Cardiac muscle cell (in vitro differentiated cells and primary cell): ENCODE data around the gene DCBLD2. TPM values are rescaled to one million over a fixed set of nuclear protein-coding genes. Genes with fewer than 3 reads are reported as not detected.
A peak's percentile ranks its signal among the peaks of the same experiment; 100 is the strongest.

ENCODE experiments used
- DNase-seq, 2 donors: peaks; one replicate each; pipeline versions ENCODE4 v3.0.0 to v3.0.0-alpha.2; 2010 to 2017; ENCODE audit warnings: low read depth in 1 of 2, low spot score in 1 of 2
- H3K27ac ChIP-seq: fragments of 200-600 bp; sonication (generic); 2 replicates; pipeline ENCODE4 v1.5.1; 2016
- H3K27me3 ChIP-seq: fragments of 200-600 bp; sonication (generic); 2 replicates; pipeline ENCODE4 v1.6.0; 2016; ENCODE audit warnings: control low read depth
- H3K36me3 ChIP-seq: fragments of 200-600 bp; sonication (generic); 2 replicates; pipeline ENCODE4 v1.5.1; 2016; ENCODE audit warnings: control low read depth
- H3K4me1 ChIP-seq: fragments of 200-600 bp; sonication (generic); 2 replicates; pipeline ENCODE4 v1.8.1; 2017; ENCODE audit warnings: low read depth, mild to moderate bottlenecking, mixed run types
- H3K4me3 ChIP-seq: fragments of 200-600 bp; sonication (generic); 2 replicates; pipeline ENCODE4 v1.5.1; 2016; ENCODE audit warnings: mild to moderate bottlenecking
- H3K9me3 ChIP-seq: fragments of 200-600 bp; sonication (generic); 2 replicates; pipeline ENCODE4 v1.5.1; 2017; ENCODE audit warnings: low read depth, mild to moderate bottlenecking, control low read depth
- polyA plus RNA-seq: library from polyadenylated mRNA; unstranded; fragments of >200 nt; fragmentation: Nextera tagmentation; extraction: Ambion mirVana; gene quantifications from 2 replicates; pipeline ENCODE4 v1.2.1, GENCODE V29; 2016
- total RNA-seq: library from RNA; depleted of rRNA; stranded (reverse); fragments of >200 nt; gene quantifications from 2 replicates; pipeline ENCODE4 v1.2.3, GENCODE V29; 2016
- TF ChIP-seq, protein P1 (sequence below): IDR thresholded peaks from 2 replicates; pipeline ENCODE4 v1.5.1; 2012; ENCODE audit warnings: low read depth, mild to moderate bottlenecking, low read length

The DCBLD2 gene
- total and polyA plus RNA-seq, 2 experiments from 2014 or later = 47.6 to 53.9 TPM

DNA sequence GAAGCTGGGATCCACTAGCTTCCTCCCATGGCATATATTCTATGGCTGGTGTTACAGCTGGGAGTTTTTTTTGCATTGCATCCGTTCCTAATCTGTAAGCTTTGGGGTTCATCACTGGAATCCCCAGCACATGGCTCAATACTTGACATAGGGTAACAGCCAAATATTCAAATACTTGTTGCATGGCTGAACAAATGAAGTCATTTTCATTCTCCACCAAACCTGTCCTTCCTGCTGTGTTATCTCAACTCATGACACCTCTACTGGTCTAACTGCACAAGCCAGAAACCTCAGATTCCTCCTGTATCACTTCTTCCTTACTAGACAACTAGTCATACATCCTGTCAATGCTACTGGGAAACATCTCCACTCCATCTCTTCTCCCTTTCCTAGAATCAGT is 95.0 kb downstream of the DCBLD2 start:
- H3K27ac ChIP-seq = no peak overlapping the region
- H3K9me3 ChIP-seq = no peaks in the 10 kb centered on the region
- TF ChIP-seq, protein P1, sequence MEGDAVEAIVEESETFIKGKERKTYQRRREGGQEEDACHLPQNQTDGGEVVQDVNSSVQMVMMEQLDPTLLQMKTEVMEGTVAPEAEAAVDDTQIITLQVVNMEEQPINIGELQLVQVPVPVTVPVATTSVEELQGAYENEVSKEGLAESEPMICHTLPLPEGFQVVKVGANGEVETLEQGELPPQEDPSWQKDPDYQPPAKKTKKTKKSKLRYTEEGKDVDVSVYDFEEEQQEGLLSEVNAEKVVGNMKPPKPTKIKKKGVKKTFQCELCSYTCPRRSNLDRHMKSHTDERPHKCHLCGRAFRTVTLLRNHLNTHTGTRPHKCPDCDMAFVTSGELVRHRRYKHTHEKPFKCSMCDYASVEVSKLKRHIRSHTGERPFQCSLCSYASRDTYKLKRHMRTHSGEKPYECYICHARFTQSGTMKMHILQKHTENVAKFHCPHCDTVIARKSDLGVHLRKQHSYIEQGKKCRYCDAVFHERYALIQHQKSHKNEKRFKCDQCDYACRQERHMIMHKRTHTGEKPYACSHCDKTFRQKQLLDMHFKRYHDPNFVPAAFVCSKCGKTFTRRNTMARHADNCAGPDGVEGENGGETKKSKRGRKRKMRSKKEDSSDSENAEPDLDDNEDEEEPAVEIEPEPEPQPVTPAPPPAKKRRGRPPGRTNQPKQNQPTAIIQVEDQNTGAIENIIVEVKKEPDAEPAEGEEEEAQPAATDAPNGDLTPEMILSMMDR = no peak
- no peaks in the 10 kb centered on the region for H3K4me1 ChIP-seq
- no peaks in the 10 kb centered on the region for H3K27me3 ChIP-seq
- no peak overlapping the region for H3K4me3 ChIP-seq
- peak in 1 of 2 donors; percentile 27 for DNase-seq
- H3K36me3 ChIP-seq = peaks cover 37% of the 10 kb centered on the region

DNA sequence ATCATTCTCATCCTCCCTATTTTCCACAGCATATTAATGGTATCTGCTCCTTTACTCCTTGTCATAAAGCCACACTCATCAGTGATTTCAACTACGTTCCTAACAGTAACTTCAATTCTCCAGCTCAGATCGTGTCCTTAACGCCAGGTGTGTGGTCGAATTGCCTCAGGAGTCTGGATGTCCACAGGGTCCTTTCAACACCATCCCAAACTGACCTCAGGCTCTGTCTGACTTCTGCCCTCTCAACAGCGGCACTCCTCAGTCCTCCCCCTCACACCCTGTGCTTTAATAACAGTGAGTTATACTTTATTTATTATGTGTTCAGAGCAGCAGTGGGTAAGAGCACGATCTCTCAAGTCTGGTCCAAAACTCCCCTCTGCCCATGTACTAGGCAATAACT is 95.9 kb downstream of the DCBLD2 start:
- no peaks in the 10 kb centered on the region for H3K9me3 ChIP-seq
- H3K36me3 ChIP-seq = peaks cover 35% of the 10 kb centered on the region
- DNase-seq = no peak
- H3K4me3 ChIP-seq = no peak overlapping the region
- H3K27me3 ChIP-seq = no peaks in the 10 kb centered on the region
- no peaks in the 10 kb centered on the region for H3K4me1 ChIP-seq
- TF ChIP-seq, protein P1 = no peak
- no peak overlapping the region for H3K27ac ChIP-seq

DNA sequence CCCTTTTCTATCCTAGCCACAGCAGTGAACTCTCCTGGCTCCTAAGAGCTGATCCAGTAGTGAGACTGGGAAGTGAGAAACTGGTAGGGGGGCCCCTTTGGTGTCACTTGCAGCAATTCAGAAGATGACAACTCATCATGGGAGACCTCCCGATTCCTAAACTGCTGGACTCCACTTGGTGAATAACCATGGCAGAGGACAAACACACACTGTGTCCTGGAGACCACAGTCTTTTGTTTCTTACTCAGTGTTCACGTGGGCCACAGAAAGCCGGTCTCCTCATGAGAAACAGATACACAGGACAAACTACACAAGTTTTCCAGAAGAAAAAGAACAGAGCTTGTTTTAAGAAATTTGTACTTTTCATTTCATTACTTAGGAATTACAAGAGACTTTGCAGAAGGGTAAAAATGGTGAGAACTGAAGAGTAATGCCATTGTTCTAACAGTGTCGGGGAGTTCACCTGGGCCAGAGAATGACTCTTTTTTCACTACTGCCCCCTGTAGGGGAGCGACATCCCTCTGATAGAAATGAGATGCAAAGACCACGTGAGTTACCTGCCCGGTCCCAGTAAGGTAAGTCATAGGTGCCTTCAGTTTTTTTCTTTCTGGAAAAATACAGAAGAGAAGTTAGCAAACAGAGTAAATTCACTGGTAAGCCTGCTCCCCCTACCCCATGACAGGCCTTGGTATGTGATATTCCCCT is 100.3 kb downstream of the DCBLD2 start:
- Histone ChIP-seq H3K27me3 (no peaks in the 10 kb centered on the region), H3K4me1 (no peaks in the 10 kb centered on the region), H3K36me3 (peaks cover 29% of the 10 kb centered on the region), H3K4me3 (no peak overlapping the region), H3K9me3 (no peaks in the 10 kb centered on the region), H3K27ac (no peak overlapping the region)
- TF ChIP-seq, protein P1 = peak; percentile 16
- no peak for DNase-seq

DNA sequence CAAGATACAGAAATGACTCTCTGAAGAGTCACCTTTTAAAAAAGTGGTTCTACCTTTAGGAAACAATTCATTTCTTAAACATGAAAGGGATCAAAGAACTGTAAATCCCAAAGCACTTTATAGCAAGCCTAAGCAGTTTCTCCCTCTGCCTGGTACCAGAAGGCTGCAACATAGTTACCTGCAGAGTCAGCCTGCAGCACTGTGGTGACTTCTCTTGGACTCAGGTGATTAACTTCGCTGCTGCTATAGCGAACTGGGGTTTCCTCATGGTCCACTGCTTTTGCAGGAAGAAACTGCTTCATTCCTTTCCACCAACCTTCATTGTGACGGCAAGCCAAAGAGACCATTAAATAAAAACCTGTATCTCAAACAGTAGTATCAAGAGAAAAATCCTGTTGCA is 101.1 kb downstream of the DCBLD2 start:
- Histone ChIP-seq H3K9me3 (no peaks in the 10 kb centered on the region), H3K4me3 (no peak overlapping the region), H3K27me3 (no peaks in the 10 kb centered on the region), H3K27ac (peak overlapping the region; percentile 26), H3K4me1 (no peaks in the 10 kb centered on the region), H3K36me3 (peaks cover 26% of the 10 kb centered on the region)
- TF ChIP-seq, protein P1 = no peak
- no peak for DNase-seq

DNA sequence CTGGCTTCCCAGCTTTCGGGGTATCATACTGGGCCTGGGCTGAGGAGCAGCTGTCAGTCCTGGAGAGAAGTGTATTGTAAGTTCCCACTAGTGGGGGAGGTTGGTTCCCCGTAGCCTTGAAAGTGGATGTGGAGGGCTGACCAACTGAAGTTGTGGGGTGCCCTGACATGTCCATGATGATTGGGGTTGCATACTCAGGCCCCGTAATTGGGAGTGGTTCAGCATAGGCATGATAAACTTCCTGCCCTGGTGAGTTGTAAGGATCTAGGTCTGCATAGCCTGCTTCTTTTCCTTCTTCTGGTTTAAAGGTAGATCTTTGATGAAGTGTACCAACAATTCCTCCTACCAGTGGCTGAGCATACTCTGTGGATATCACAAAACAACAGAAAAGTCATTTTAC is 102.0 kb downstream of the DCBLD2 start:
- Histone ChIP-seq H3K9me3 (no peaks in the 10 kb centered on the region), H3K4me3 (no peak overlapping the region), H3K27me3 (no peaks in the 10 kb centered on the region), H3K4me1 (no peaks in the 10 kb centered on the region), H3K27ac (peak overlapping the region; percentile 35), H3K36me3 (peaks cover 25% of the 10 kb centered on the region)
- DNase-seq = no peak
- TF ChIP-seq, protein P1 = no peak
